GM21723 (cell line): ENCODE measurements around the gene ARHGDIA.

Experiments
- ATAC-seq: cut with Tn5 transposase; IDR thresholded peaks from one replicate; pipeline ENCODE4 v1.9.1; 2021; ENCODE audit warnings: mild to moderate bottlenecking, moderate library complexity; ENCODE audit not compliant: unreplicated experiment

Gene ARHGDIA

GRCh38 chr17:81870981-81871386 lies at the start of gene ARHGDIA:
Gene ARHGDIA, minus strand, starts transcription at chr17:81871337. Its CDS starts 1,407 bp downstream, at chr17:81869930.
- peak; percentile 18 for ATAC-seq

GRCh38 chr17:81918832-81919545 lies 47.9 kb upstream of the ARHGDIA start:
- no peak for ATAC-seq

- ATAC-seq: peak; percentile 18
These were observed 47.2 kb upstream of the ARHGDIA start for GRCh38 chr17:81918333-81918669.

- ATAC-seq: peak; percentile 60
These were observed 46.6 kb upstream of the ARHGDIA start, which contains the start of gene SIRT7 for GRCh38 chr17:81917565-81918332. Gene SIRT7, minus strand, starts transcription at chr17:81918176. Its CDS starts 45 bp downstream, at chr17:81918131.

GRCh38 chr17:81916234-81917001 lies 45.3 kb upstream of the ARHGDIA start:
- no peak for ATAC-seq

GRCh38 chr17:81915331-81915730 lies 44.2 kb upstream of the ARHGDIA start:
- ATAC-seq: no peak

- ATAC-seq: no peak
These were observed 43.1 kb upstream of the ARHGDIA start for GRCh38 chr17:81914103-81914850.

GRCh38 chr17:81913394-81914102 lies 42.4 kb upstream of the ARHGDIA start:
- ATAC-seq: no peak

GRCh38 chr17:81912441-81913309 lies 41.5 kb upstream of the ARHGDIA start:
- ATAC-seq: no peak

- no peak for ATAC-seq
These were observed 40.8 kb upstream of the ARHGDIA start for GRCh38 chr17:81911969-81912368.

- ATAC-seq: peak; percentile 63
These were observed 40.3 kb upstream of the ARHGDIA start, which contains the start of gene PCYT2 for GRCh38 chr17:81911277-81911961. Gene PCYT2, minus strand, starts transcription at chr17:81911399. Its CDS starts 44 bp downstream, at chr17:81911355.

GRCh38 chr17:81910840-81911276 lies 39.7 kb upstream of the ARHGDIA start:
- ATAC-seq: peak; percentile 31

GRCh38 chr17:81909966-81910839 lies 39.1 kb upstream of the ARHGDIA start:
- ATAC-seq: no peak

GRCh38 chr17:81909231-81909630 lies 38.1 kb upstream of the ARHGDIA start:
- ATAC-seq: no peak

GRCh38 chr17:81908793-81909192 lies 37.7 kb upstream of the ARHGDIA start:
- ATAC-seq: no peak

- ATAC-seq: no peak
These were observed 36.3 kb upstream of the ARHGDIA start for GRCh38 chr17:81907219-81908145.
